Measurements from ENCODE around the gene BMPER. TPM values are rescaled to one million over a fixed set of nuclear protein-coding genes. Genes with fewer than 3 reads are reported as not detected.
A peak's percentile ranks its signal among the peaks of the same experiment; 100 is the strongest.

Gene BMPER
- total RNA-seq, 1 donor from 2014 or later: 7.4 TPM

- Histone ChIP-seq H3K27me3 (ENCODE audit: low read depth) (no peaks in the 10 kb centered on the region), H3K36me3 (no peaks in the 10 kb centered on the region), H3K4me1 (peaks cover 8% of the 10 kb centered on the region), H3K27ac (no peak overlapping the region), H3K4me3 (no peak overlapping the region), H3K9me3 (no peaks in the 10 kb centered on the region)
- ATAC-seq (no peak), DNase-seq (no peak)
- no peak for TF ChIP-seq CTCF (IDR thresholded peaks at IDR 0.05)
- intact Hi-C loops (cut with DNase I): no loop called here
Measured at GRCh38 chr7:33892945-33893344, 12.4 kb upstream of the BMPER start.

GRCh38 chr7:33893377-33893776 lies 12.0 kb upstream of the BMPER start:
- H3K4me3 ChIP-seq: no peak overlapping the region
- no peak for TF ChIP-seq CTCF (IDR thresholded peaks at IDR 0.05)
- H3K4me1 ChIP-seq: peaks cover 8% of the 10 kb centered on the region
- no peaks in the 10 kb centered on the region for H3K9me3 ChIP-seq
- no peaks in the 10 kb centered on the region for H3K36me3 ChIP-seq
- DNase-seq (no peak), ATAC-seq (peak; percentile 64 to 74)
- intact Hi-C loops (cut with DNase I): no loop called here
- H3K27ac ChIP-seq: no peak overlapping the region
- no peaks in the 10 kb centered on the region for H3K27me3 ChIP-seq (ENCODE audit: low read depth)

GRCh38 chr7:33895025-33895804 lies 10.1 kb upstream of the BMPER start:
- TF ChIP-seq CTCF (IDR thresholded peaks at IDR 0.05): peak; percentile 97
- DNase-seq (peak; percentile 83), ATAC-seq (peak; percentile 91 to 93)
- intact Hi-C loops (cut with DNase I): no loop called here
- Histone ChIP-seq H3K27ac (no peak overlapping the region), H3K27me3 (ENCODE audit: low read depth) (no peaks in the 10 kb centered on the region), H3K9me3 (no peaks in the 10 kb centered on the region), H3K4me1 (peaks cover 8% of the 10 kb centered on the region), H3K4me3 (no peak overlapping the region), H3K36me3 (no peaks in the 10 kb centered on the region)

GRCh38 chr7:33900501-33900900 lies 4.8 kb upstream of the BMPER start:
- H3K27me3 ChIP-seq (ENCODE audit: low read depth): peaks cover 15% of the 10 kb centered on the region
- H3K9me3 ChIP-seq: no peaks in the 10 kb centered on the region
- intact Hi-C loops (cut with DNase I): no loop called here
- no peaks in the 10 kb centered on the region for H3K36me3 ChIP-seq
- DNase-seq (no peak), ATAC-seq (no peak)
- H3K27ac ChIP-seq: no peak overlapping the region
- no peak overlapping the region for H3K4me3 ChIP-seq
- TF ChIP-seq CTCF (IDR thresholded peaks at IDR 0.05): no peak
- peaks cover 15% of the 10 kb centered on the region for H3K4me1 ChIP-seq

GRCh38 chr7:33901199-33901598 lies 4.1 kb upstream of the BMPER start:
- no peak overlapping the region for H3K27ac ChIP-seq
- intact Hi-C loops (cut with DNase I): no loop called here
- peaks cover 14% of the 10 kb centered on the region for H3K4me1 ChIP-seq
- H3K36me3 ChIP-seq: no peaks in the 10 kb centered on the region
- peaks cover 19% of the 10 kb centered on the region for H3K27me3 ChIP-seq (ENCODE audit: low read depth)
- DNase-seq (no peak), ATAC-seq (no peak)
- no peaks in the 10 kb centered on the region for H3K9me3 ChIP-seq
- H3K4me3 ChIP-seq: no peak overlapping the region
- TF ChIP-seq CTCF (IDR thresholded peaks at IDR 0.05): no peak

Data from lower lobe of right lung (tissue), 2 donors.